T-cell (primary cell): ENCODE results near the gene KCNG4. TPM values are rescaled to one million over a fixed set of nuclear protein-coding genes. Genes with fewer than 3 reads are reported as not detected.

ENCODE experiments used
- ATAC-seq, 4 experiments: fragments of 200-7000 bp in 3 of 4; fragments of 150-1000 bp in 1 of 4; cut with Tn5 transposase; replicated peaks in 1 of 4; 1 replicate in 3 of 4; 2 replicates in 1 of 4; pipeline ENCODE4 v1.10.0; 2021; ENCODE audit warnings: moderate library complexity in 3 of 4, mild to moderate bottlenecking in 2 of 4, moderate number of reproducible peaks in 1 of 4
- CTCF ChIA-PET, 2 donors: fragments of 300-600 bp; sonication (Branson Sonifier 250); formaldehyde crosslinking; loops; one replicate each; lab custom pipeline; 2022; ENCODE audit warnings: antibody characterized with exemption in 2 of 2; lab: Charles Lee
- POLR2A ChIA-PET, 2 donors: fragments of 300-600 bp; sonication (Branson Sonifier 250); formaldehyde crosslinking; loops; one replicate each; lab custom pipeline; 2022; ENCODE audit warnings: antibody characterized with exemption in 2 of 2; lab: Charles Lee
- DNase-seq, 35 experiments: peaks; one replicate each; pipeline versions ENCODE4 v3.0.0 to v3.0.0-alpha.2; 2013 to 2023
- H3K27ac ChIP-seq: one replicate; pipeline ENCODE4 v1.5.1; 2013; ENCODE audit warnings: low read length
- H3K27me3 ChIP-seq, 2 experiments: replicated peaks in 1 of 2; 1 replicate in 1 of 2; 2 replicates in 1 of 2; pipeline versions ENCODE4 v1.6.1 to v1.7.0; 2013; ENCODE audit warnings: low read length in 1 of 2, mixed read lengths in 1 of 2; ENCODE audit not compliant: control insufficient read depth in 2 of 2, insufficient read depth in 2 of 2; ENCODE audit errors: extremely low read depth in 1 of 2
- H3K36me3 ChIP-seq, 2 donors: 1 replicate in 1 of 2; 2 replicates in 1 of 2; pipeline versions ENCODE4 v1.6.1 to v1.7.0; 2013; ENCODE audit warnings: low read length in 1 of 2; ENCODE audit not compliant: control insufficient read depth in 2 of 2, insufficient read depth in 1 of 2; ENCODE audit errors: extremely low read depth in 1 of 2
- H3K4me1 ChIP-seq, 2 experiments: 1 replicate in 1 of 2; 2 replicates in 1 of 2; pipeline versions ENCODE4 v1.6.1 to v1.7.0; 2013; ENCODE audit warnings: low read length in 2 of 2, mixed read lengths in 1 of 2; ENCODE audit not compliant: insufficient read depth in 2 of 2, control insufficient read depth in 1 of 2; ENCODE audit errors: extremely low read depth in 1 of 2
- H3K4me3 ChIP-seq, 2 donors: 1 replicate in 1 of 2; 2 replicates in 1 of 2; pipeline versions ENCODE4 v1.5.1 to v1.7.0; 2013; ENCODE audit warnings: mild to moderate bottlenecking in 2 of 2, low read length in 1 of 2, moderate library complexity in 1 of 2; ENCODE audit not compliant: control insufficient read depth in 1 of 2; ENCODE audit errors: extremely low read depth in 1 of 2
- H3K9me3 ChIP-seq: 2 replicates; pipeline ENCODE4 v1.7.0; 2013
- H3K27ac Mint-ChIP-seq, 2 donors: one replicate each; pipeline ENCODE4 v1.8.0; 2020 to 2021; ENCODE audit warnings: mild to moderate bottlenecking in 2 of 2, mixed read lengths in 2 of 2
- H3K27me3 Mint-ChIP-seq, 2 donors: one replicate each; pipeline ENCODE4 v1.8.0; 2021 to 2022; ENCODE audit warnings: mixed read lengths in 2 of 2
- H3K36me3 Mint-ChIP-seq: one replicate; pipeline ENCODE4 v1.8.0; 2021; ENCODE audit warnings: mixed read lengths
- H3K4me1 Mint-ChIP-seq, 3 donors: one replicate each; pipeline ENCODE4 v1.8.0; 2020 to 2022; ENCODE audit warnings: mixed read lengths in 3 of 3, mild to moderate bottlenecking in 1 of 3
- H3K4me3 Mint-ChIP-seq, 3 donors: one replicate each; pipeline ENCODE4 v1.8.0; 2020 to 2022; ENCODE audit warnings: mild to moderate bottlenecking in 3 of 3, mixed read lengths in 3 of 3, moderate library complexity in 3 of 3
- H3K9me3 Mint-ChIP-seq, 3 donors: one replicate each; pipeline ENCODE4 v1.8.0; 2020 to 2022; ENCODE audit warnings: mixed read lengths in 3 of 3
- WGBS: methylation state at CpG from one replicate; pipeline ENCODE4 v1.1.5; 2013; ENCODE audit warnings: missing lambda C conversion rate; ENCODE audit not compliant: insufficient coverage; 5-methylcytosine and 5-hydroxymethylcytosine counted together
- total RNA-seq, 35 experiments: library from RNA in 6 of 35; stranded (reverse) in 6 of 35; fragments of 120-200 nt in 1 of 35; gene quantifications; one replicate each; pipeline versions ENCODE4 v1.2.1 to v1.2.4 and lab custom pipeline; 2013 to 2026

The KCNG4 gene
- total RNA-seq, 5 donors from 2014 or later (not counting 1 experiment from before 2014, with no cell fraction given), result not detected

DNA sequence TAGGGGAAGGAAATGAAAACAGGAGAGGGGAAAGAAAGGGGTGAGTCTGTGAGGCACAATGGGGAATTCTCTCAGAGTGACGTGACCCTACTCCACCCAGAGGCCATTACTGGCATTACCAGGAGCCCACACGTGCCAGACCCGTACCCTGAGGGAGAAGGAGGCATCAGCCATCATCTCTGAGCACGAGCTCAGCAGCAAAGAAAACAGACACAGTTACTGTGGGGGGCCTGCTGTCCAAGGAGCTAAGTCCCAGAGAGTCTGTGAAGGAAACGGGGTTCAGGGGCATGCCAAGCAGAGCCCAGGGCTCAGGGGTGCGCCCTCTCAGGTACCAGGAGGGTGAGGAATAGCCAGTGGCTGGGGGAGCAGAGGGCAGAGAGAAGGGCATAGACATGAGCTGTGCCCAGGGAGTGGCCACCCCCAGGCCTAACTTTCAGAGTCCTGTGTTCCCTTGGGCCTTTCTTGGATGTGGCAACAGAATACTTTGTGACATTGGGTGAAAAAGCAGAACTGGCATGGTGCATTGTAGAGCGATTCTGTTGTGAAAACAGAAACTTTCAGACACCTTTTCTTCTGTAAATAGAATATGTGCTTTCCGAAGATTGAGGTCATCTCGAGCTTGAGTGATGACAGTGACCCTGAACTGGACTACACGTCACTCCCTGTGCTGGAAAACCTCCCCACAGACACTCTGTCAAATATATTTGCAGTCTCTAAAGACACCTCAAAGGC is 64.3 kb downstream of the KCNG4 start:
- H3K27ac Mint-ChIP-seq, result no peak overlapping the region
- WGBS, result 50% methylated on average over 6 of the region's 10 CpGs
- POLR2A ChIA-PET, result no interaction called here

DNA sequence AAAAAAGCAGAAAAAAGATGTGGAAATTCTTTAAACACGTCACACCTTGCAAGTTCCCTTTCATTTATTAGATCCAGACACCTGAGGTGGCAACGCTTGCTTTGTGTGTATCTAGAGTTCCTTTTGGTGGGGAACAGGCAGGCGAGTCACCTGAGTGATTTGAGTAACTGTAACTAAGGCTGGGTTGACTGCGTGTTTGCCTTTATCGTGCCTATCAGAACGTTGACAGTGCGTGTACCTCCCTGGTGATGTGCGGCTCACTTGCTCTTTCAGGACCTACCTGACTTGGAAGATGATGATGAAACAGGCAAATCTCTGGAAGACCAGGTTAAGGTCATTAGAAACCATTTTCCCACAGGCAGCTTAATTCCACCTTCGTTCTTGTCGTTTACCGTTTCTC is 65.4 kb downstream of the KCNG4 start:
- H3K4me1 ChIP-seq, result peaks cover 0 to 4% of the 10 kb centered on the region in 2 experiments
- WGBS, result 77% methylated on average over 4 of the region's 11 CpGs
- POLR2A ChIA-PET, result no interaction called here
- CTCF ChIA-PET, result no interaction called here
- H3K4me1 Mint-ChIP-seq, result peaks cover 5 to 7% (median 5%) of the 10 kb centered on the region in 3 donors
- no peaks in the 10 kb centered on the region for H3K9me3 Mint-ChIP-seq
- DNase-seq (no peak), ATAC-seq (no peak)
- peaks cover 4 to 15% of the 10 kb centered on the region in 2 donors for H3K36me3 ChIP-seq
- H3K4me3 ChIP-seq, result no peak overlapping the region
- H3K27me3 ChIP-seq, result peaks cover 0 to 30% of the 10 kb centered on the region in 2 experiments
- no peaks in the 10 kb centered on the region for H3K9me3 ChIP-seq
- H3K27ac Mint-ChIP-seq, result no peak overlapping the region
- H3K4me3 Mint-ChIP-seq, result no peak overlapping the region
- H3K27me3 Mint-ChIP-seq, result peaks cover 7 to 17% of the 10 kb centered on the region in 2 donors
- H3K36me3 Mint-ChIP-seq, result peaks cover 5% of the 10 kb centered on the region
- no peak overlapping the region for H3K27ac ChIP-seq

More for the DNA sequence above, 64.3 kb downstream of the KCNG4 start:
- peaks cover 5% of the 10 kb centered on the region for H3K36me3 Mint-ChIP-seq
- DNase-seq (peak in 27 of 35 experiments; percentile 20 to 67 (median 41)), ATAC-seq (peak; percentile 78 to 92 (median 88))
- Histone ChIP-seq H3K27me3 (peaks cover 0 to 19% of the 10 kb centered on the region in 2 experiments), H3K36me3 (peaks cover 8 to 23% of the 10 kb centered on the region in 2 donors), H3K4me1 (peaks cover 0 to 4% of the 10 kb centered on the region in 2 experiments), H3K27ac (no peak overlapping the region), H3K9me3 (no peaks in the 10 kb centered on the region), H3K4me3 (no peak overlapping the region)
- no peak overlapping the region for H3K4me3 Mint-ChIP-seq
- no peaks in the 10 kb centered on the region for H3K9me3 Mint-ChIP-seq
- H3K4me1 Mint-ChIP-seq, result peaks cover 5 to 7% (median 5%) of the 10 kb centered on the region in 3 donors
- CTCF ChIA-PET, result interaction anchor here (0.5 to 1.2 kb wide), 4 partner anchors 11 to 360 kb away, joined by 3 to 7 read pairs (median 4); partner anchors contain the start of gene TAF1C (in 1 of the 2)
- H3K27me3 Mint-ChIP-seq, result peaks cover 0 to 9% of the 10 kb centered on the region in 2 donors

DNA sequence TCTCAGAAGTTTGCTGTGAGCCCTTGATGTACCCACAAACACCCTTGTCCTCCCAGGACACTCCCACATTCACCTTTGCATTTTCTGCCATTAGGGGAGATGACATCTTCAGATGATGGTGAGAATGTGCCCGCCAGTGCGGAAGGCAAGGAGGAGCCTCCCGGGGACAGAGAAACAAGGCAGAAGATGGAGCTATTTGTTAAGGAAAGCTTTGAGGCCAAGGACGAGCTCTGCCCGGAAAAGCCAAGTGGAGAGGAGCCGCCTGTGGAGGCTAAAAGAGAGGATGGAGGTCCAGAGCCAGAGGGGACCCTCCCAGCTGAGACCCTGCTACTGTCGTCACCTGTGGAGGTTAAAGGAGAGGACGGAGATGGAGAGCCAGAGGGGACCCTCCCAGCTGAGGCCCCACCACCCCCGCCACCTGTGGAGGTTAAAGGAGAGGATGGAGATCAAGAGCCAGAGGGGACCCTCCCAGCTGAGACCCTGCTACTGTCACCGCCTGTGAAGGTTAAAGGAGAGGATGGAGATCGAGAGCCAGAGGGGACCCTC is 70.0 kb downstream of the KCNG4 start:
- DNase-seq (no peak), ATAC-seq (no peak)
- no peaks in the 10 kb centered on the region for H3K36me3 ChIP-seq
- H3K27ac ChIP-seq, result no peak overlapping the region
- H3K27me3 ChIP-seq, result peaks cover 0 to 63% of the 10 kb centered on the region in 2 experiments
- H3K4me1 ChIP-seq, result no peaks in the 10 kb centered on the region
- Mint-ChIP-seq H3K9me3 (no peaks in the 10 kb centered on the region), H3K4me3 (no peak overlapping the region), H3K27ac (no peak overlapping the region), H3K36me3 (no peaks in the 10 kb centered on the region), H3K27me3 (peaks cover 11 to 32% of the 10 kb centered on the region in 2 donors), H3K4me1 (peaks cover 0 to under 1% (median 0%) of the 10 kb centered on the region in 3 donors)
- CTCF ChIA-PET, result no interaction called here
- WGBS, result 90% methylated on average over 8 of the region's 11 CpGs
- no peak overlapping the region for H3K4me3 ChIP-seq
- POLR2A ChIA-PET, result no interaction called here
- no peaks in the 10 kb centered on the region for H3K9me3 ChIP-seq

Other genes starting within 250 kb of the KCNG4 start
- not detected for gene SLC38A8, start 197.2 kb downstream of the KCNG4 start, total RNA-seq
- gene MBTPS1, start 123.1 kb downstream of the KCNG4 start, total RNA-seq, result 100 to 1,000 TPM; 122 to 142 (median 131) TPM
- 10 to 100 TPM; 11.9 to 23.5 (median 20.4) TPM for gene HSDL1, start 94.8 kb downstream of the KCNG4 start, total RNA-seq
- under 1 TPM in 2 of 5 donors, not detected in 3; 0.16 to 0.32 TPM for gene DNAAF1, start 94.7 kb downstream of the KCNG4 start, total RNA-seq
- 10 to 100 TPM; 81.9 to 97.6 (median 92.8) TPM for gene TAF1C, start 53.0 kb downstream of the KCNG4 start, total RNA-seq
- gene ADAD2, start 48.9 kb downstream of the KCNG4 start, total RNA-seq, result under 1 TPM in 1 of 5 donors, not detected in 4; 0.25 TPM
- not detected for gene WFDC1, start 54.9 kb upstream of the KCNG4 start, total RNA-seq
- gene ATP2C2, start 128.5 kb upstream of the KCNG4 start, total RNA-seq, result not detected